Left ventricle myocardium inferior (tissue), 1 donor: ENCODE data around the gene CCDC33. TPM values are rescaled to one million over a fixed set of nuclear protein-coding genes. Genes with fewer than 3 reads are reported as not detected.

Experiments
- DNase-seq: peaks from one replicate; pipeline ENCODE4 v3.0.0-alpha.2; 2020
- H3K27ac ChIP-seq: fragments of 200-600 bp; replicated peaks from 2 replicates; pipeline ENCODE4 v1.8.0; 2021
- H3K27me3 ChIP-seq: fragments of 200-600 bp; 2 replicates; pipeline ENCODE4 v1.8.0; 2021; ENCODE audit warnings: low read depth
- H3K36me3 ChIP-seq: fragments of 200-600 bp; 2 replicates; pipeline ENCODE4 v1.8.0; 2021
- H3K4me1 ChIP-seq: fragments of 200-600 bp; 2 replicates; pipeline ENCODE4 v1.8.0; 2021
- H3K4me3 ChIP-seq: fragments of 200-600 bp; 2 replicates; pipeline ENCODE4 v1.8.0; 2021; ENCODE audit warnings: mild to moderate bottlenecking, moderate library complexity
- H3K9me3 ChIP-seq: fragments of 200-600 bp; replicated peaks from 2 replicates; pipeline ENCODE4 v1.8.0; 2021
- intact Hi-C: fragments of 100-400 bp; cut with micrococcal nuclease; formaldehyde crosslinking; loops from one replicate; pipeline ENCODE4 v1.11.0; 2022
- total RNA-seq: library from RNA; stranded (reverse); fragmentation: NEBNext Ultra II Directional; extraction: Animal tissue kit (Norgen Biotek cat#: 25700); gene quantifications from one replicate; pipeline ENCODE4 v1.2.1, GENCODE V29; 2021
- TF ChIP-seq, protein P1 (sequence below): fragments of 200-600 bp; IDR thresholded peaks from 2 replicates; pipeline ENCODE4 v1.8.0; 2021; ENCODE audit warnings: antibody characterized with exemption, mild to moderate bottlenecking, borderline replicate concordance
- donor health status: DM: no; HTN: yes; CAD: no; lungs with severe emphysema.

The CCDC33 gene
- total RNA-seq, 1 donor from 2014 or later: 0.11 TPM

DNA sequence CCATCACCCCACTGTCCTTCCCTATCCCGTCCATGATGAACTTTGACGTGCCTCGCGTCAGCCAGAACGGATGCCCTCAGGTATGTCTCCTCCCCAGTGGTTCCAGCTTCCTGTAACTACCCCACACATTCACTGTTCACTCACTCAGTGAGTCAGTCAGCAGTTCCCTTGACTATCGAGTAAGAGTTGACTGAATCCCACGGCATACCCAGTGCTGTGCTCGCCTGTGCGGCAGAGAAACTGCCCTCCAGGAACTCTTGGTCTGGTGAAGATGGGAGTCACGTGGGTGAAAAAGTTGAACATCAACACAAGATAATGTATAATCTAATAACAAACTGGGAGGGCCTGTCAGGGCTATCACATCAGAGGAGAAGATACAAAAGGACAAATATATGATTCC lies 36.7 kb downstream of the CCDC33 start:
- Histone ChIP-seq H3K4me1 (no peaks in the 10 kb centered on the region), H3K27ac (no peak overlapping the region), H3K27me3 (peaks cover 68% of the 10 kb centered on the region), H3K4me3 (no peak overlapping the region), H3K9me3 (no peaks in the 10 kb centered on the region), H3K36me3 (no peaks in the 10 kb centered on the region)
- TF ChIP-seq, protein P1, sequence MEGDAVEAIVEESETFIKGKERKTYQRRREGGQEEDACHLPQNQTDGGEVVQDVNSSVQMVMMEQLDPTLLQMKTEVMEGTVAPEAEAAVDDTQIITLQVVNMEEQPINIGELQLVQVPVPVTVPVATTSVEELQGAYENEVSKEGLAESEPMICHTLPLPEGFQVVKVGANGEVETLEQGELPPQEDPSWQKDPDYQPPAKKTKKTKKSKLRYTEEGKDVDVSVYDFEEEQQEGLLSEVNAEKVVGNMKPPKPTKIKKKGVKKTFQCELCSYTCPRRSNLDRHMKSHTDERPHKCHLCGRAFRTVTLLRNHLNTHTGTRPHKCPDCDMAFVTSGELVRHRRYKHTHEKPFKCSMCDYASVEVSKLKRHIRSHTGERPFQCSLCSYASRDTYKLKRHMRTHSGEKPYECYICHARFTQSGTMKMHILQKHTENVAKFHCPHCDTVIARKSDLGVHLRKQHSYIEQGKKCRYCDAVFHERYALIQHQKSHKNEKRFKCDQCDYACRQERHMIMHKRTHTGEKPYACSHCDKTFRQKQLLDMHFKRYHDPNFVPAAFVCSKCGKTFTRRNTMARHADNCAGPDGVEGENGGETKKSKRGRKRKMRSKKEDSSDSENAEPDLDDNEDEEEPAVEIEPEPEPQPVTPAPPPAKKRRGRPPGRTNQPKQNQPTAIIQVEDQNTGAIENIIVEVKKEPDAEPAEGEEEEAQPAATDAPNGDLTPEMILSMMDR: no peak
- intact Hi-C loops: no loop called here
- no peak for DNase-seq

DNA sequence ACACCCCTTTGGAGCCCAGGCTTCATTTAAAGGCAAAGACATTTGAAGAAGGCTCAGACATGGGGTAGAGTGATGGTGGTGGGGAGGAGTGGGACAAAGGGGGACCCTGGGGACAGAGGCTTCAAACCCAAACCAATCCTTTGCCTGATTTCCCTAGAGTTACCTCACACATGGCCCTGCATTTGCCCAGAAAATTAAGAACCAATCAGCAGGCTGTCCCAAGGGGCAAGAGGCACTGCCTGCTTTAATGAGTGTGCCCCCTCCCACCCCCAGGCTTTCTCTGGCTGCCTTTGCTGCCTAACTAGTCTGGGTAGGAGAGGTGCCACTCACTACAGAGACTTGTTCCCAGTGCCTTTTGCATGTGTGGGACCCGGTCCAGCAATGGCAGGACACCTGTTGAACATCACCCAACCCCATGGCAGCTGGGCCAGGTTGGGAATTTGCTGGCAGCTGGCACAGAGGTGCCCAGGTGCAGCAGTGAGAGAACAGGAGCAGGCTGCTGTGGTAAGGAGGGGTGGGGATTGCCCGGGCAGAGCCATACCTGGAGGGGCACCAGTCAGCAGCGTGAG lies 38.4 kb downstream of the CCDC33 start:
- no peaks in the 10 kb centered on the region for H3K4me1 ChIP-seq
- H3K27ac ChIP-seq: no peak overlapping the region
- no peak overlapping the region for H3K4me3 ChIP-seq
- peaks cover 68% of the 10 kb centered on the region for H3K27me3 ChIP-seq
- intact Hi-C loops: no loop called here
- no peaks in the 10 kb centered on the region for H3K9me3 ChIP-seq
- TF ChIP-seq, protein P1: no peak
- H3K36me3 ChIP-seq: no peaks in the 10 kb centered on the region
- no peak for DNase-seq

DNA sequence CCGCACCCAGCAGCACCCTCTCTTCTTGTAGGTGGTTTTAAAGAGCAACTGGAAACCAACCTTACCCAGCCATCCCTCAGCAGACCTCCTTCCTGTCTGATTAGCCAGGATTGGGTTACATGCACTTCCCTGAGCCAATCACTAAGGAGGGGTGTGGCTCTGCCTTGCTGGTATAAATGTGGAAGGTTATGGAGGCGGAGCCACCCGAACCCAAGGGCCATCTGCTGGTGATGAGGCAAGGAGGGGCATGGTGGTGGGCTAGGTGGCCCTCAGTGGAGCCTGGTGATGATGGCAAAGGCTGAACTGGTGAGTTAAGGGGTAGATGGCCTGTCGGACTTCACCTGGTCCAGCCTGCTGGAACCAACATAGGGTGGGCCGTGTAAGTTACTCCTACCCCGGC lies 39.8 kb downstream of the CCDC33 start:
- Histone ChIP-seq H3K36me3 (no peaks in the 10 kb centered on the region), H3K27me3 (peaks cover 68% of the 10 kb centered on the region), H3K9me3 (no peaks in the 10 kb centered on the region), H3K4me1 (no peaks in the 10 kb centered on the region), H3K4me3 (no peak overlapping the region), H3K27ac (no peak overlapping the region)
- DNase-seq: no peak
- intact Hi-C loops: no loop called here
- TF ChIP-seq, protein P1: no peak

DNA sequence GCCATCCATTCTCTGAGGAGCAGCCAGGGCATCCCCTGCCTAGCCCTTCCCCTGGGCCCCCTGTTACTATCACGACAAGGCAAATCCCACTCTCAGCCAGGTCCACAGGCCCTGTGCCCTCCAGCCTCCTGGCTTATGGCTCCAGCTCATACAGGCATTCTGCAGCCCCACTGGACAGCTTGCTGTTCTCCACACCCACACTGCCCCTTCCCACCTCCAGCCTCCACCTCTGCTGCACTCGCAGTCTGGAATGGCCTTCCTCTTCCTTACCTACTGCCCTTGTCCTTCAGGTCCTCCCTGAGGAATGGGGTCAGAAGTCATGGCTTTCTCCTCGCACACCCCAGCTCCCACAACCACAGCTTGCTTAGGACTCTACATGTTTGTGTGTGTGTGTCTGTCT lies 40.4 kb downstream of the CCDC33 start:
- TF ChIP-seq, protein P1: no peak
- Histone ChIP-seq H3K27ac (no peak overlapping the region), H3K9me3 (no peaks in the 10 kb centered on the region), H3K27me3 (peaks cover 68% of the 10 kb centered on the region), H3K4me3 (no peak overlapping the region), H3K4me1 (no peaks in the 10 kb centered on the region), H3K36me3 (no peaks in the 10 kb centered on the region)
- DNase-seq: no peak
- intact Hi-C loops: no loop called here

DNA sequence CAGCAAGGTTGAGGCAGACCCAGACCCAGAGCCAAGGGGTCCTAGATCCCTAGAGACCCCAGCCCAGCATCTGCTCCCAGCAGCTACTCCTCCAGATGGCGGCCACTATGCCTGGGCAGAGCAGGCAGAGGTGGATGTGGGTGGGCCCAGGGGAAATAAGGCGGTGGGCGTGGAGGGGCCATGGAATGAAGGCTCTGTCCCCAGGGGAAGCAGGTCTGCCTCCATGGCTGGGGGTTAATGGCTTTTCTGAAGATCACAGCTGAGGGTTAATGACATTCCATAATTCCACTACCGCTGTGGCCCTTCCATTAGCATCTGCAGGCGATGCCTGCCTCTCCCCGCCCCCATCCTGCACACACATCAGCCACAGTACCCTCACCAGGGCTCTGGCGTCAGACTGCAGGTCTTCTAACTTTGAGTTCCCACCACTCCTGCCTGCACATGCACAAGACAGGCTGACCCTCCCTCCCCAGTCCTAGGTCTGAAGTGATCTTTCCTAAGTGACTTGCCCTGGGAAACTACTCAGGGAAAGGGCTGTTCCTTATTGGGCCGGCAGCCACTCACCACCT lies 41.2 kb downstream of the CCDC33 start:
- DNase-seq: no peak

More for the DNA sequence above, 41.2 kb downstream of the CCDC33 start:
- Histone ChIP-seq H3K4me3 (no peak overlapping the region), H3K27me3 (peaks cover 68% of the 10 kb centered on the region), H3K9me3 (no peaks in the 10 kb centered on the region), H3K4me1 (no peaks in the 10 kb centered on the region), H3K27ac (no peak overlapping the region), H3K36me3 (no peaks in the 10 kb centered on the region)
- TF ChIP-seq, protein P1: no peak
- intact Hi-C loops: no loop called here
